ENCODE measurements around the gene URAD.

URAD gene

GRCh38 chr13:27953676-27954405 lies 34.7 kb downstream of the URAD start:
- DNase-seq: no peak

- no peak for DNase-seq
Observed at GRCh38 chr13:27952876-27953675, 35.4 kb downstream of the URAD start.

GRCh38 chr13:27942972-27943371 lies 45.5 kb downstream of the URAD start:
- DNase-seq: no peak

GRCh38 chr13:27933580-27934328 lies 54.7 kb downstream of the URAD start:
- DNase-seq: no peak

GRCh38 chr13:27933118-27933517 lies 55.4 kb downstream of the URAD start:
- DNase-seq: no peak

GRCh38 chr13:27929868-27930267 lies 58.6 kb downstream of the URAD start:
- no peak for DNase-seq

- no peak for DNase-seq
Observed at GRCh38 chr13:27928805-27929753, 59.4 kb downstream of the URAD start.

- no peak for DNase-seq
Observed at GRCh38 chr13:27928353-27928804, 60.1 kb downstream of the URAD start.

Data from NCI-H2107 (cell line).